NB4 (cell line): Measurements from ENCODE around the gene HOXB7.
A peak's percentile ranks its signal among the peaks of the same experiment; 100 is the strongest.

Experiments
- DNase-seq: peaks from one replicate; pipeline ENCODE4 v3.0.0; 2010; ENCODE audit warnings: low read depth
- H3K4me3 ChIP-seq: one replicate; pipeline ENCODE4 v1.5.1; 2011; ENCODE audit warnings: mild to moderate bottlenecking, low read depth, low read length, moderate library complexity
- MYC ChIP-seq: IDR thresholded peaks from 2 replicates; pipeline ENCODE4 v1.6.1; 2011; ENCODE audit warnings: low read depth, low read length
- POLR2A ChIP-seq: IDR thresholded peaks from 2 replicates; pipeline ENCODE4 v1.6.1; 2011; ENCODE audit warnings: mild to moderate bottlenecking; ENCODE audit not compliant: insufficient read length; ENCODE audit errors: extremely low read depth
- TF ChIP-seq, protein P1 (sequence below): IDR thresholded peaks from one replicate; pipeline ENCODE4 v1.5.1; 2012; ENCODE audit warnings: low read depth, low read length
- TF ChIP-seq, protein P2 (sequence below): IDR thresholded peaks from 2 replicates; pipeline ENCODE4 v1.6.1; 2011; ENCODE audit warnings: low read depth, low read length

Gene HOXB7

DNA sequence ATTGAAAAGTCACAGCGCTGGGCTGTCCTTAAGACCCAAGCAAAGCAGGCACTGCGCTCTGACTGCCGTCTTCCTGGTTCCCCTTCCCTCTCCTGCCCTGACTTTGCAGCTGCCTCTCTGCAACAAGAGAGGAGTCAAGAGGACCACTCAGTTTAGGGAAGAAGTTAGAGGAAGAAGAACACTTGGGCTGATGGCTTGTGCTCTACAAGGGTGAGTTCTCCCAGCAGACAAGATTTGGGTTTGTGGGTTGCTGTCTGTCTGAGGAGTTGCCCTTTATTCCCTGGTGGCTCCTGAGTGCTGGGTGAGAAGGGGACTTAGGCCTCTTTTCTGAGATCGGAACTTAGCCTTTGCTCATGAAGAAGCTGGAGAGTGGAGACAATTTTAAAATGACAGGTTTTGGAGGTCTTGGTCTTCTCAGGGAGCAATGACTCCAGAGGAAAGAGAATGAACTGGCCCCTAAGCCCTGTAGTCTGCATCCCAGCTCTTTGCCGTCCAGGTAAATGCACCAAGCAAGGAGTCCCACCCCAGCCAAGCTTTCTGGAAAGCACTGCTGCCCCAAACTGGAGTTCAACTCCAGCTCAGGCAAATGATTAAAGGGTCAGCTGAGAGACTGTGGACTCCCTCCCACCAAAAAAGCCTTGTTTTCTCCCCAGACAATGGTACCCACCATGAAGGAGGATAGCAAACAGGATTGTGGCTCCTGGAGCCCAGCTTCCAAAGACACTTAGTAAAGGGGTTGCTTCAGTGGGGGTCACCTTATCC lies 18.0 kb upstream of the HOXB7 start:
- TF ChIP-seq MYC (no peak), POLR2A (no peak)
- TF ChIP-seq, protein P1, sequence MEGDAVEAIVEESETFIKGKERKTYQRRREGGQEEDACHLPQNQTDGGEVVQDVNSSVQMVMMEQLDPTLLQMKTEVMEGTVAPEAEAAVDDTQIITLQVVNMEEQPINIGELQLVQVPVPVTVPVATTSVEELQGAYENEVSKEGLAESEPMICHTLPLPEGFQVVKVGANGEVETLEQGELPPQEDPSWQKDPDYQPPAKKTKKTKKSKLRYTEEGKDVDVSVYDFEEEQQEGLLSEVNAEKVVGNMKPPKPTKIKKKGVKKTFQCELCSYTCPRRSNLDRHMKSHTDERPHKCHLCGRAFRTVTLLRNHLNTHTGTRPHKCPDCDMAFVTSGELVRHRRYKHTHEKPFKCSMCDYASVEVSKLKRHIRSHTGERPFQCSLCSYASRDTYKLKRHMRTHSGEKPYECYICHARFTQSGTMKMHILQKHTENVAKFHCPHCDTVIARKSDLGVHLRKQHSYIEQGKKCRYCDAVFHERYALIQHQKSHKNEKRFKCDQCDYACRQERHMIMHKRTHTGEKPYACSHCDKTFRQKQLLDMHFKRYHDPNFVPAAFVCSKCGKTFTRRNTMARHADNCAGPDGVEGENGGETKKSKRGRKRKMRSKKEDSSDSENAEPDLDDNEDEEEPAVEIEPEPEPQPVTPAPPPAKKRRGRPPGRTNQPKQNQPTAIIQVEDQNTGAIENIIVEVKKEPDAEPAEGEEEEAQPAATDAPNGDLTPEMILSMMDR, result no peak
- TF ChIP-seq, protein P2, sequence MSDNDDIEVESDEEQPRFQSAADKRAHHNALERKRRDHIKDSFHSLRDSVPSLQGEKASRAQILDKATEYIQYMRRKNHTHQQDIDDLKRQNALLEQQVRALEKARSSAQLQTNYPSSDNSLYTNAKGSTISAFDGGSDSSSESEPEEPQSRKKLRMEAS, result no peak
- DNase-seq, result peak; percentile 46
- no peak overlapping the region for H3K4me3 ChIP-seq

- no peak overlapping the region for H3K4me3 ChIP-seq
- TF ChIP-seq, protein P2, result no peak
- TF ChIP-seq, protein P1, result no peak
- TF ChIP-seq POLR2A (no peak), MYC (no peak)
- DNase-seq, result no peak
Measured at GRCh38 chr17:48627623-48628521, 17.1 kb upstream of the HOXB7 start.

- no peak overlapping the region for H3K4me3 ChIP-seq
- no peak for DNase-seq
- TF ChIP-seq MYC (no peak), POLR2A (no peak)
- TF ChIP-seq, protein P2, result no peak
- TF ChIP-seq, protein P1, result no peak
Measured at GRCh38 chr17:48627118-48627597, 16.3 kb upstream of the HOXB7 start.

DNA sequence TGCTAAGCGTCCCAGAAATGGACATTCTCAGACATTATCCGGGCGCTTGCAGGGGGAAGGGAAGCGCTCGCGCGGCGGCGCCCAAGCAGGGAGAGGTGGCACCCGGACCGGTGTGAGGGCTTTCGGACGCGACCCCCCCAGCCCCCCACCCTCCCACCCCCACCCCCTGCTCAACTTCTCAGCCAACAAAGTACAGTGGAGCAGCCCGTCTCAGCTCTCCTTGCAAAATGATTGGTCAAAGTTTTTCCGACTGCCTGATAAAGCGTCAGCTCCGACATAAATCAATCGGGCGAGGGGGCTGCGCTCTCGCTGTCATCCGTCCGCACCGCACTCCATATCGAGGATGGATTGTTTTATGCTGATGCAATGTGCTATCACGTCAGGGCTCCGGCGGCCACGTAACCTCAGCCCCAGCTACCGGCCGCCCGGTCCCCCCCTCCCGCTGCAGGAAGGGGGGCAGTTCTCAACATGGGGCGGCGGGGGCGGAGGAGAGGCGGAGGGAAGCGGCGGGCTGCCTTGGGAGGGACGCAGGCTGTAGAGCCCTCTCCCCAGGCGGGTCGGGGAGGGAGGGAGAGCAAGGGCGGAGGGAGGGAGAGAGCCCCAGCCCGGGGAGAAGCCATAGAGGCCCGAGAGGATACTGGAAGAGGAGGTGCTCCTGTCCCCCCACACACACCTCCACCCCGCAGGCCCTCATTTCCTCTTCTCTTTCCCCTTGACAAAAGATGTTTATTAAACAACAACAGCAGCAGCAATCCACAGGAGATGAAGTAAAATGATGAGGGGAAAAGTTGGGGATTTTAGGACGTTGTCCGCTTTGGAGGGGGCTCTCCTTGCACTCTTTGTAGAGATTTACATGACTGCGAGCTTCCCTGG lies 15.7 kb upstream of the HOXB7 start, which contains the start of gene HOXB9:
TSS of gene HOXB9 (minus strand) at position 114 of the 873 bp plus-strand sequence. CDS start at position 25, 89 bp downstream.
- DNase-seq, result peak; percentile 45

More for the DNA sequence above, 15.7 kb upstream of the HOXB7 start, which contains the start of gene HOXB9:
- TF ChIP-seq, protein P2, result peak; percentile 66
- TF ChIP-seq MYC (peak; percentile 82; the same call in 1 of the 2 replicates), POLR2A (peak; percentile 41)
- TF ChIP-seq, protein P1, result no peak
- peak within 1 kb of the TSS; percentile 46 for H3K4me3 ChIP-seq
